Activated naive CD4-positive, alpha-beta T cell (primary cell): ENCODE measurements around the gene NUFIP1.
"Not testable (repeated sequence)": the region's sequence is repeated elsewhere in the genome, so short reads cannot be mapped to it uniquely, and the experiment has no call there.

Source experiments
- DNase-seq, 4 experiments: peaks; one replicate each; lab custom pipeline; 2025; lab: John Stamatoyannopoulos, UW

Gene NUFIP1

GRCh38 chr13:44969551-44970484, 19.5 kb downstream of the NUFIP1 start:
- no peak for DNase-seq

- no peak for DNase-seq
These were observed 20.8 kb downstream of the NUFIP1 start for GRCh38 chr13:44968434-44968815.

- no peak for DNase-seq
These were observed 21.4 kb downstream of the NUFIP1 start for GRCh38 chr13:44967704-44968433.

- no peak for DNase-seq
These were observed 27.3 kb downstream of the NUFIP1 start for GRCh38 chr13:44961997-44962396.

GRCh38 chr13:44955406-44955805, 33.9 kb downstream of the NUFIP1 start:
- DNase-seq, result no peak

- DNase-seq, result no peak
These were observed 35.0 kb downstream of the NUFIP1 start for GRCh38 chr13:44954224-44954623.

- no peak for DNase-seq
These were observed 36.6 kb downstream of the NUFIP1 start for GRCh38 chr13:44952671-44953070.

- DNase-seq, result no peak
These were observed 38.1 kb downstream of the NUFIP1 start for GRCh38 chr13:44951184-44951583.

GRCh38 chr13:44943411-44943810, 45.9 kb downstream of the NUFIP1 start:
- not testable (repeated sequence) for DNase-seq

- no peak for DNase-seq
These were observed 50.4 kb downstream of the NUFIP1 start for GRCh38 chr13:44938854-44939253.

GRCh38 chr13:44936246-44936645, 53.0 kb downstream of the NUFIP1 start:
- no peak for DNase-seq

- no peak for DNase-seq
These were observed 54.5 kb downstream of the NUFIP1 start for GRCh38 chr13:44934724-44935123.

- no peak for DNase-seq
These were observed 56.4 kb downstream of the NUFIP1 start for GRCh38 chr13:44932850-44933251.

- no peak for DNase-seq
These were observed 57.0 kb downstream of the NUFIP1 start for GRCh38 chr13:44932171-44932849.

GRCh38 chr13:44930963-44931623, 58.2 kb downstream of the NUFIP1 start:
- DNase-seq, result no peak

- DNase-seq, result no peak
These were observed 59.0 kb downstream of the NUFIP1 start for GRCh38 chr13:44930280-44930679.

- no peak for DNase-seq
These were observed 59.6 kb downstream of the NUFIP1 start for GRCh38 chr13:44929692-44930091.

GRCh38 chr13:44927968-44928367, 61.3 kb downstream of the NUFIP1 start:
- no peak for DNase-seq

- no peak for DNase-seq
These were observed 67.1 kb downstream of the NUFIP1 start for GRCh38 chr13:44921931-44922758.

GRCh38 chr13:44921246-44921877, 67.9 kb downstream of the NUFIP1 start:
- DNase-seq, result no peak

GRCh38 chr13:44920013-44920412, 69.3 kb downstream of the NUFIP1 start:
- DNase-seq, result no peak
